Neural progenitor cell (in vitro differentiated cells): ENCODE measurements around the gene ARHGAP24. TPM values are rescaled to one million over a fixed set of nuclear protein-coding genes. Genes with fewer than 3 reads are reported as not detected.

Experiments
- DNase-seq: peaks from one replicate; pipeline ENCODE4 v3.0.0-alpha.2; 2016; ENCODE audit warnings: low spot score
- H2AFZ ChIP-seq: fragments of 200-600 bp; sonication (generic); replicated peaks from 2 replicates; pipeline ENCODE4 v1.6.1; 2016; ENCODE audit warnings: antibody characterized with exemption
- H3F3A ChIP-seq: fragments of 200-600 bp; sonication (generic); 2 replicates; pipeline ENCODE4 v1.6.1; 2016; ENCODE audit warnings: antibody characterized with exemption, low read depth
- H3K27ac ChIP-seq: fragments of 200-600 bp; sonication (generic); 2 replicates; pipeline ENCODE4 v1.5.1; 2016; ENCODE audit warnings: mild to moderate bottlenecking
- H3K27me3 ChIP-seq: fragments of 200-600 bp; sonication (generic); 2 replicates; pipeline ENCODE4 v1.6.1; 2016; ENCODE audit warnings: mild to moderate bottlenecking, moderate library complexity
- H3K36me3 ChIP-seq: fragments of 200-600 bp; sonication (generic); 2 replicates; pipeline ENCODE4 v1.5.1; 2016
- H3K4me1 ChIP-seq: fragments of 200-600 bp; sonication (generic); 2 replicates; pipeline ENCODE4 v1.6.1; 2016; ENCODE audit warnings: mixed run types
- H3K4me2 ChIP-seq: fragments of 200-600 bp; sonication (generic); 2 replicates; pipeline ENCODE4 v1.6.1; 2016
- H3K4me3 ChIP-seq: fragments of 200-600 bp; sonication (generic); 2 replicates; pipeline ENCODE4 v1.5.1; 2016
- H3K79me2 ChIP-seq: fragments of 200-600 bp; sonication (generic); 2 replicates; pipeline ENCODE4 v1.6.1; 2016; ENCODE audit warnings: low read depth
- H3K9ac ChIP-seq: fragments of 200-600 bp; sonication (generic); 2 replicates; pipeline ENCODE4 v1.6.1; 2016
- H3K9me3 ChIP-seq: fragments of 200-600 bp; sonication (generic); 2 replicates; pipeline ENCODE4 v1.5.1; 2016; ENCODE audit warnings: low read depth
- H4K20me1 ChIP-seq: fragments of 200-600 bp; sonication (generic); 2 replicates; pipeline ENCODE4 v1.6.1; 2016; ENCODE audit warnings: low read depth
- H3K27ac Mint-ChIP-seq: 3 replicates; pipeline ENCODE4 v1.8.0; 2021; ENCODE audit warnings: mixed read lengths
- H3K27me3 Mint-ChIP-seq: 2 replicates; pipeline ENCODE4 v1.8.0; 2022; ENCODE audit warnings: low read depth, mild to moderate bottlenecking, inconsistent platforms, moderate library complexity, mixed read lengths; ENCODE audit not compliant: insufficient read depth
- H3K36me3 Mint-ChIP-seq: 3 replicates; pipeline ENCODE4 v1.8.0; 2021; ENCODE audit warnings: mixed read lengths
- H3K4me1 Mint-ChIP-seq: 3 replicates; pipeline ENCODE4 v1.8.0; 2021; ENCODE audit warnings: mixed read lengths
- H3K4me3 Mint-ChIP-seq: 3 replicates; pipeline ENCODE4 v1.8.0; 2021; ENCODE audit warnings: mild to moderate bottlenecking, moderate library complexity, mixed read lengths
- H3K9me3 Mint-ChIP-seq: 3 replicates; pipeline ENCODE4 v1.8.0; 2020; ENCODE audit warnings: mixed read lengths
- CTCF ChIP-seq: fragments of 200-600 bp; sonication (generic); IDR thresholded peaks from 2 replicates; pipeline ENCODE4 v1.5.1; 2017; ENCODE audit warnings: antibody characterized with exemption, mild to moderate bottlenecking
- EZH2 ChIP-seq: fragments of 200-600 bp; sonication (generic); IDR thresholded peaks from 2 replicates; pipeline ENCODE4 v1.6.1; 2017; ENCODE audit warnings: antibody characterized with exemption, mild to moderate bottlenecking, moderate library complexity
- EZH2phosphoT487 ChIP-seq: fragments of 200-600 bp; sonication (generic); IDR thresholded peaks from 2 replicates; pipeline ENCODE4 v1.6.1; 2017; ENCODE audit warnings: antibody characterized with exemption
- total RNA-seq: library from RNA; depleted of rRNA; stranded (reverse); fragments of >200 nt; gene quantifications from 2 replicates; pipeline ENCODE4 v1.2.3, GENCODE V29; 2015; ENCODE audit warnings: low replicate concordance

ARHGAP24 gene
- total RNA-seq, 1 donor from 2014 or later = 2.2 TPM

DNA sequence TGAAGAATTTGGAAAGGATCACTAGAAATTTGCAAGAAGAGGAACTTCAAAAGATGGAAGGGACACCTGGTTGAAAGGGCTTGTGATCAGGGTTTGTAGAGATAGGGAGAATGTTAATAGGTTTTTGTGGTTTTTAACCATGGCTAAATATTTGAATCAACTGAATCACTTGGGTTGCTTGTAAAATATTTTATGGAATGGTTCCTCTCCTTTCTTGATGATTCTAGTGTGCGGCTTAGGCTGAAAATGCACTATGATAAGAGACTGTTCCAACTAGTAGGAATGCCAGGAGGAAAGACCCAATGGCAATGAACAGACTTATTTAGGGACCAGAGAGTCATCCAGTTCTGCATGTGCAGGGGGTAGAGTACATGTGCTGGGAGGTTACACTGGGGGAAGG lies 408.2 kb downstream of the ARHGAP24 start:
- no peaks in the 10 kb centered on the region for H3K36me3 ChIP-seq
- Mint-ChIP-seq H3K4me1 (peaks cover 17% of the 10 kb centered on the region), H3K9me3 (no peaks in the 10 kb centered on the region), H3K27ac (no peak overlapping the region), H3K4me3 (no peak overlapping the region), H3K36me3 (no peaks in the 10 kb centered on the region), H3K27me3 (no peaks in the 10 kb centered on the region)
- H3K4me2 ChIP-seq = no peak overlapping the region
- TF ChIP-seq CTCF = no peak
- no peak for TF ChIP-seq EZH2
- TF ChIP-seq EZH2phosphoT487 = no peak
- H3K9me3 ChIP-seq = no peaks in the 10 kb centered on the region
- H3K27me3 ChIP-seq = no peaks in the 10 kb centered on the region
- no peaks in the 10 kb centered on the region for H4K20me1 ChIP-seq
- peaks cover 37% of the 10 kb centered on the region for H3K4me1 ChIP-seq
- H3K27ac ChIP-seq = no peak overlapping the region
- no peaks in the 10 kb centered on the region for H3K79me2 ChIP-seq
- H2AFZ ChIP-seq = no peak overlapping the region
- no peak overlapping the region for H3K9ac ChIP-seq
- DNase-seq = no peak
- peaks cover 29% of the 10 kb centered on the region for H3F3A ChIP-seq
- no peak overlapping the region for H3K4me3 ChIP-seq

- H3K9ac ChIP-seq = no peak overlapping the region
- Mint-ChIP-seq H3K36me3 (no peaks in the 10 kb centered on the region), H3K4me3 (peak overlapping the region; percentile 59), H3K4me1 (peaks cover 17% of the 10 kb centered on the region), H3K27ac (peak overlapping the region; percentile 34), H3K9me3 (peaks cover 4% of the 10 kb centered on the region), H3K27me3 (no peaks in the 10 kb centered on the region)
- no peaks in the 10 kb centered on the region for H4K20me1 ChIP-seq
- H3K4me2 ChIP-seq = peak overlapping the region; percentile 49
- TF ChIP-seq EZH2 = no peak
- no peak for TF ChIP-seq CTCF
- no peak for TF ChIP-seq EZH2phosphoT487
- DNase-seq = peak; percentile 68
- H3K4me3 ChIP-seq = peak overlapping the region; percentile 21
- peaks cover 37% of the 10 kb centered on the region for H3K4me1 ChIP-seq
- no peak overlapping the region for H2AFZ ChIP-seq
- H3K36me3 ChIP-seq = no peaks in the 10 kb centered on the region
- no peaks in the 10 kb centered on the region for H3K79me2 ChIP-seq
- H3K27ac ChIP-seq = peak overlapping the region; percentile 46
- H3F3A ChIP-seq = peaks cover 29% of the 10 kb centered on the region
- H3K9me3 ChIP-seq = no peaks in the 10 kb centered on the region
- H3K27me3 ChIP-seq = no peaks in the 10 kb centered on the region
Measured at GRCh38 chr4:85884251-85884650, 409.3 kb downstream of the ARHGAP24 start.

DNA sequence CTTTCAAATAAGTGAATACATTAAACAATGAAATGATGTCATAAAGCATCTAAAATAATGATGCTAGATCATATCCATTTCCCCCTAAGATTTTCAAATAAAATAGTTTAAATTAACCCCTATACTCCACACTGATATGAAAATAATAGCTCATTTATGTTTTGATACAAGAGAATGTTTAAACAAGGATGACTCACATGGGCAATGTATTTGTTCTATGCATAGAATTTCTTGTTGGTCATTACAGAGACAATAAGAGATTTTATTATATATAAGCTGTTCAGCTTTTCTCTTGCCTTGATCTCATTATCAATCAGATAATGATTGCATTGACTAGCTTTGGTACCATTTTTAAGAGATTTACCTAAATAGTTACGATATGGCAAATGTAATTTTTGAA lies 411.7 kb downstream of the ARHGAP24 start:
- Mint-ChIP-seq H3K27ac (no peak overlapping the region), H3K36me3 (no peaks in the 10 kb centered on the region), H3K9me3 (peaks cover 6% of the 10 kb centered on the region), H3K4me3 (no peak overlapping the region), H3K27me3 (no peaks in the 10 kb centered on the region), H3K4me1 (peaks cover 17% of the 10 kb centered on the region)
- Histone ChIP-seq H2AFZ (no peak overlapping the region), H3K9ac (no peak overlapping the region), H3K4me2 (no peak overlapping the region), H3K9me3 (no peaks in the 10 kb centered on the region), H3K36me3 (no peaks in the 10 kb centered on the region), H3K4me3 (no peak overlapping the region), H3K27ac (no peak overlapping the region), H3K79me2 (no peaks in the 10 kb centered on the region), H3K27me3 (no peaks in the 10 kb centered on the region), H4K20me1 (no peaks in the 10 kb centered on the region), H3F3A (peaks cover 29% of the 10 kb centered on the region), H3K4me1 (peaks cover 37% of the 10 kb centered on the region)
- DNase-seq = no peak
- TF ChIP-seq CTCF (no peak), EZH2 (no peak), EZH2phosphoT487 (no peak)
